Measurements from ENCODE around the gene CTNNBIP1.

DNA sequence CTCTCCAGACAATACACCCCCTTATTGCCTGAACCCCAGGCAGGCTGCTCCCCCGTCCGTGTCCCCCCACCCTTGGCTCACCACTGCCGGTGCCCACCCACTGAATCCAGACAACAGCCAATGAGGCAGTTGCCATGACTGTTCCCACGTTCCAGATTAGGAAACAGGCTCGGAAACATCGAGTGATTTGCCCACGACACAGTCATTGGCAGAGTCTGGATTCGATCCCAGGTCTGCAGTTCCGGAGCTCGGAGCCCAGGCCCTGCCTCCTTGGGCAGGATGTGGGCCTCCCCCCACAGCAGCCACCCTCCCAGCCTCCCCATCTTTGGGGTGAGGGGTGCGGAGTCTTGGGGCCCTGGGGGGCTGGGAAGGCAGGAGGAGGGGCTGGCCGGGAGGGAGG, 66.0 kb downstream of the CTNNBIP1 start:
- TF ChIP-seq POU2F2 (IDR thresholded peaks at IDR 0.05; ENCODE audit: low read depth, low read length), result no peak
- TF ChIP-seq POLR2AphosphoS5 (IDR thresholded peaks at IDR 0.05; ENCODE audit: low read depth, low read length), result no peak
- no peak for TF ChIP-seq POLR2A (IDR thresholded peaks at IDR 0.05; ENCODE audit: low read depth, low read length)
- TF ChIP-seq TAF1 (IDR thresholded peaks at IDR 0.05; ENCODE audit: low read depth, low read length), result no peak
- TF ChIP-seq SPI1 (IDR thresholded peaks at IDR 0.05; ENCODE audit: low read depth, low read length), result no peak
- TF ChIP-seq PAX5 (IDR thresholded peaks at IDR 0.05; ENCODE audit: insufficient read depth, low read length, severe bottlenecking), result no peak
